AG08395 (cell line): ENCODE data around the gene C1QC.
A peak's percentile ranks its signal among the peaks of the same experiment; 100 is the strongest.

ENCODE experiments used
- DNase-seq: peaks from one replicate; pipeline ENCODE4 v3.0.0; 2012; ENCODE audit warnings: mixed read lengths, low spot score

Gene C1QC

GRCh38 chr1:22643381-22643780 lies at the start of gene C1QC:
Gene C1QC (plus strand): TSS chr1:22643633. CDS start chr1:22644024, 391 bp downstream.
- no peak for DNase-seq

DNA sequence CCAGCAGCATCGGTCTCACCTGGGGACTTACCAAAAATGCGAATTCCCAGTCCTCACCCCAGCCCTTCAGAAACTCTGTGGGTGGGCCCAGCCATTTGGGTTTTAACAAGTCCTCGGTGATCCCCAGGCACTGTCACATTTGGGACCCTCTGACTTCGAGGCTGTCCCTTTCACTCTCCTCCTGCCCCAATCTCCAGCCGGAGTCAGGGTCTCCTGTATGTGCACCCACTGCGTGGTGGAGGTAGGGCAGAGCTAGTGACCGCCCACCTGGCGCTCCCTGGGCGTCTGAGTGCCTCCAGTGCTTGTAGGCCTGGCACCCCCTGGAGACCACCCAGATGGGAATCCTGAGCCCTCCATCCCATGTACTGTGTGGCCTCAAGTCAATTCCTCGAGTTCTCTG lies 49.0 kb upstream of the C1QC start:
- no peak for DNase-seq

- DNase-seq = no peak
These were observed 48.3 kb upstream of the C1QC start for GRCh38 chr1:22595108-22595507.

GRCh38 chr1:22597301-22597965 lies 46.0 kb upstream of the C1QC start:
- no peak for DNase-seq

DNA sequence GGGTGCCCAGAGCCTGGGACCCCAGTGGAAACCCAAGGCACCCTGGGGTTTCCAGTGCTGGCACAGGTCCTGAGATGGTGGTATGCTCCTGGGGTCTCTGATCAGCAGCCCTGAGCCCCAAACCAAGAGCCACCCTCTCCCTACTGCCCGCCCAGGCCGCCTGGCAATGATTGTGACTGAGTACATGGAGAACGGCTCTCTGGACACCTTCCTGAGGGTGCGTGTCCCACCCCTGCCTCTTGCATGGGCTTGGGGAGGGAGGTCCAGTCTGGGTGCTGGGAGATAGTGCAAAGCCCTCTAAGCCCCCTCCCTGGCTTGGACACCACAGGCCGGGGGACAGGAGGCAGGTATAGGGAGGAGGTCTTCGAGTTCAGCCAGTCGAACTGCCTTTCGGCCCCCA lies 45.4 kb upstream of the C1QC start:
- no peak for DNase-seq

GRCh38 chr1:22598736-22599135 lies 44.7 kb upstream of the C1QC start:
- DNase-seq = no peak

- no peak for DNase-seq
These were observed 43.2 kb upstream of the C1QC start for GRCh38 chr1:22600071-22600816.

GRCh38 chr1:22600817-22601605 lies 42.4 kb upstream of the C1QC start:
- no peak for DNase-seq

GRCh38 chr1:22601610-22602009 lies 41.8 kb upstream of the C1QC start:
- DNase-seq = no peak

GRCh38 chr1:22602060-22602740 lies 41.2 kb upstream of the C1QC start:
- DNase-seq = no peak

DNA sequence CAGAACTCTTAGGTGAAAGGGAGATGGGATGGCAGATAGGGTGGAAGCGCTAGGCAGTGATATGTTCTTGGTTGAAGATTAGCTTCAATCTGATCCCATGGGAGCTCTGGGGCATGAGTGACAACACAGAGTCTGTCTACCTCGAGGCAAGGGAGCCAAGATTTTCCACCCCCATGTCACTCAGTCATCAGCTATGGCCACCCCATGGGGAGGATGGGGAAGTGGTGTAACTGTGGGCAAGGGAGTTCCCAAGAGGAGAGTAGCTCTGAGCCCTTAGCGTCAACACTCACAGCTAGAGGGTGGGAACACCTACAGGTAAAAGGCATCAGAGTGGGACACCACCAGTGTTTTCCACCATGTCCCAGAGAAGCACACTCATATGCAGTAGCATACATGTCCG lies 37.3 kb upstream of the C1QC start:
- DNase-seq = no peak

- peak; percentile 14 for DNase-seq
These were observed 36.3 kb upstream of the C1QC start for GRCh38 chr1:22607154-22607553.

DNA sequence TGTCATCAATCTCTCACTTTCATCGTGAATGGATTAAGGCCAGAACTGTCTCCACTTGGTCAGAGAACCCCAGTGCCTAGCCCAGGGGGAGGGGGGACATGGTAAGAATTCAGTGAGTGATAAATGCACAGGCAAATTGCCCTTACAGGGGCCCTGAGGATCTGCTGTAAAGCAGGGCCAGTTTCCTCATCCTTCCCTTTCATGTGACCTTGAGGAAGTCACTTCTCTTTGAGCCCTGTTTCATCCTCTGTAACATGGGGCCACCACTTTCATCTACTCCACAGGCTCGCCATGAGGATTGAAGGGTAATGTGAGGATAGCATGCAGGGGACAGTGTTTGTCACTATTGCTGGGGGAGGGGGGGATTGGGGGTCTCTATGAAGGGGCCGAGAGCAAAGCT lies 35.1 kb upstream of the C1QC start:
- no peak for DNase-seq

- DNase-seq = no peak
These were observed 34.1 kb upstream of the C1QC start for GRCh38 chr1:22609291-22609690.

GRCh38 chr1:22611530-22611947 lies 31.9 kb upstream of the C1QC start:
- peak; percentile 41 for DNase-seq

- DNase-seq = no peak
These were observed 30.5 kb upstream of the C1QC start for GRCh38 chr1:22612671-22613571.

DNA sequence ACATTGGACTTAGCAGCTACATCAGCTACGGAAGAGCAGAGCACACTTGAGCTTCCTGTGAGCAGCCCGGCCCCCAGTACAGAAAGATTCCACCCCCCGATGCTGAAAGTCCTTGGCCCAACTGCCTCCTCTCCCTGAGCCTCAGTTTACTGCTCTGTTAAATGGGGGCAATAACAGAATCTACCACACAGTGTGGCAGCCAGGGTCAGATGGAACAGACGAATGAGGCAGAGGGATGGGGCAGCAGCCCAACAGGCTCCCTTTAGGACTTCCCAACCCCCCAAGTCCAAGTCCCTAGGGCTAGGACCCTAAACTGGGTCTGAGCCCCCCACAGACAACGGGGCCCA lies 29.9 kb upstream of the C1QC start:
- DNase-seq = no peak

DNA sequence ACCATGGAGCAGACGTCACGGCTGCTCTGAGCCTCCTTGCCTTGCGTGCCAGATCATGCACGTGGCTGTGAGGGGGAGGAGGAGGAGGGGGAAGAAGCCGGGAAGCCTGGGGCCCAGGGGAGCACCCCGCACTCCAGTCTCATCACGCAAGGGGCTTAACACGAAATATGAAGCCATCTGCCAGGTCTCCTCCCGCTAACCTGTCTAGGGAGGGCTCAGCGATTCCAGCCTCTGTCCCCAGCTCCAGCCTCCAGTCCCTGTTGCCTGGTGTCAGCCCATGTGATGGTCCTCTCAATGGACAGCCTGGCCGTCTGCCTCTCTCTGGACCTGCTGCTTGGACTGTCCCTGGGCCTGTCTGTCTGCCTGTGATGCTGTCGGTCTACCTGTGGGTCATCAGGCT lies 29.5 kb upstream of the C1QC start:
- DNase-seq = no peak

- no peak for DNase-seq
These were observed 27.5 kb upstream of the C1QC start for GRCh38 chr1:22615886-22616285.

DNA sequence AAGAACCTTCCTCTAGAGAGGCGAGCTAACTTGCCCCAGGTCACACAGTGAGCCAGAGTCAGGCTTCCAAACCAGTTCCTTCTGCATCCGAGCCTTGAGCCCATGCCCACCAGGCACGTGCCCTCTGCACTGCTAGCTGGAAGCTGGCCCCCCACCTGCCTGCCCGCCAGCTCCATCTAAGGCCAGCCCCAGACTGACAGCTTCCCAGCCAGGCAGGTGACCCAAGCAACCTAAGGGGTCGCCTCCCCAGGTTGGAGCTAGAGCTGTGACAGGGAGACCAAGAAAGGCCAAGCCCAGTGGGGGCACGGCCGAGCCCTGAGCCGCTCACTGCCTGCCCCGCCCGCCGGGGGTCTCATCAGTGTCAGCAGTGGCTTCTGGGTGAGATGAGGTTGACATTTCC lies 26.9 kb upstream of the C1QC start:
- no peak for DNase-seq

GRCh38 chr1:22618056-22618455 lies 25.4 kb upstream of the C1QC start:
- no peak for DNase-seq
